ENCODE data around the gene BRWD1. TPM values are rescaled to one million over a fixed set of nuclear protein-coding genes. Genes with fewer than 3 reads are reported as not detected.

BRWD1 gene
- total and polyA plus RNA-seq, 2 of the 8 experiments (the other 6 are each of a cell fraction or from before 2014, with no cell fraction given) = 9.3 to 45.2 TPM

- Histone ChIP-seq H4K91ac (replicated peaks; ENCODE audit: insufficient read length, low read length) (no peak overlapping the region), H3K23ac (ENCODE audit: insufficient read length) (no peak overlapping the region), H3K9ac (replicated peaks in 1 of 4; ENCODE audit: extremely low read depth in 1 of 4, low read depth in 3 of 4, low read length in 3 of 4) (no peak overlapping the region), H3K27ac (ENCODE audit: low read depth, low read length) (no peak overlapping the region), H3K18ac (ENCODE audit: extremely low read depth, low read length) (no peak overlapping the region), H3K4me1 (replicated peaks in 1 of 4; ENCODE audit: control insufficient read depth in 3 of 4, insufficient read depth in 4 of 4, low read length in 3 of 4) (no peaks in the 10 kb centered on the region), H3K27me3 (replicated peaks in 1 of 4; ENCODE audit: control insufficient read depth in 3 of 4, extremely low read depth in 1 of 4, insufficient read depth in 3 of 4, low read length in 3 of 4) (no peaks in the 10 kb centered on the region), H4K20me1 (replicated peaks in 1 of 2; ENCODE audit: control insufficient read depth in 1 of 2, insufficient read depth in 2 of 2, low read length in 2 of 2) (no peaks in the 10 kb centered on the region), H2BK120ac (replicated peaks; ENCODE audit: low read depth, low read length) (no peak overlapping the region), H3K4me3 (ENCODE audit: extremely low read depth in 1 of 4, insufficient read depth in 2 of 4, low read depth in 3 of 4, low read length in 4 of 4) (no peak overlapping the region), H3K23me2 (ENCODE audit: low read depth, low read length) (no peaks in the 10 kb centered on the region), H2BK15ac (ENCODE audit: low read length) (no peak overlapping the region), H2BK20ac (ENCODE audit: low read length) (no peak overlapping the region), H3K79me1 (ENCODE audit: low read depth, low read length) (no peaks in the 10 kb centered on the region), H3K79me2 (ENCODE audit: control insufficient read depth in 1 of 2, insufficient read depth in 2 of 2, low read length in 2 of 2) (no peaks in the 10 kb centered on the region), H3K4ac (replicated peaks; ENCODE audit: insufficient read length, low read depth, low read length) (no peak overlapping the region), H3K9me3 (ENCODE audit: insufficient read depth in 2 of 2, low read depth in 1 of 2, low read length in 1 of 2) (no peaks in the 10 kb centered on the region; a peak in 1 of 4 replicates), H4K5ac (ENCODE audit: insufficient read length, low read depth, low read length) (no peak overlapping the region), H4K8ac (ENCODE audit: extremely low read depth, insufficient read depth, low read length) (no peak overlapping the region), H2BK12ac (ENCODE audit: low read depth, low read length) (no peak overlapping the region), H2AK5ac (ENCODE audit: low read depth, low read length) (no peak overlapping the region), H3K56ac (replicated peaks; ENCODE audit: insufficient read length, low read depth, low read length) (no peak overlapping the region), H3K14ac (ENCODE audit: insufficient read length) (no peak overlapping the region), H2AFZ (ENCODE audit: low read length) (no peak overlapping the region), H2BK5ac (ENCODE audit: low read depth, low read length) (no peak overlapping the region), H3K4me2 (ENCODE audit: insufficient read depth in 1 of 2, low read depth in 2 of 2, low read length in 2 of 2) (no peak overlapping the region), H3K36me3 (ENCODE audit: control insufficient read depth in 2 of 4, insufficient read depth in 4 of 4, low read length in 3 of 4) (no peaks in the 10 kb centered on the region)
- no peak for DNase-seq (ENCODE audit: low read depth in 1 of 2, low spot score in 2 of 2)
- no peak for FAIRE-seq
- CTCF ChIA-PET (ENCODE audit: partially characterized antibody) = interaction anchor here (0.9 to 1.5 kb wide), 4 partner anchors 10 to 64 kb away, joined by 3 to 5 read pairs (median 4); no protein-coding TSS in a partner anchor
- POLR2A ChIA-PET (ENCODE audit: partially characterized antibody) = interaction anchor here (1.1 kb wide), 1 partner anchor 34 kb away, joined by 3 read pairs; no protein-coding TSS in a partner anchor
- no peak for TF ChIP-seq MAFK (IDR thresholded peaks at IDR 0.05; ENCODE audit: low read depth, low read length)
- no peak for TF ChIP-seq SIX5 (IDR thresholded peaks at IDR 0.05; ENCODE audit: low read depth, low read length)
- no peak for TF ChIP-seq GABPA (IDR thresholded peaks at IDR 0.05; ENCODE audit: borderline replicate concordance, insufficient read depth, low read length)
Observed at GRCh38 chr21:39149882-39150281, 163.6 kb downstream of the BRWD1 start.

All from H1 (cell line).